ENCODE results near the gene C16orf54. TPM values are rescaled to one million over a fixed set of nuclear protein-coding genes. Genes with fewer than 3 reads are reported as not detected.
A peak's percentile ranks its signal among the peaks of the same experiment; 100 is the strongest.
"Not testable (repeated sequence)": the region's sequence is repeated elsewhere in the genome, so short reads cannot be mapped to it uniquely, and the experiment has no call there.

The C16orf54 gene
- total RNA-seq, 4 donors from 2014 or later = 0.49 to 5.1 (median 0.97) TPM; not detected in 1

DNA sequence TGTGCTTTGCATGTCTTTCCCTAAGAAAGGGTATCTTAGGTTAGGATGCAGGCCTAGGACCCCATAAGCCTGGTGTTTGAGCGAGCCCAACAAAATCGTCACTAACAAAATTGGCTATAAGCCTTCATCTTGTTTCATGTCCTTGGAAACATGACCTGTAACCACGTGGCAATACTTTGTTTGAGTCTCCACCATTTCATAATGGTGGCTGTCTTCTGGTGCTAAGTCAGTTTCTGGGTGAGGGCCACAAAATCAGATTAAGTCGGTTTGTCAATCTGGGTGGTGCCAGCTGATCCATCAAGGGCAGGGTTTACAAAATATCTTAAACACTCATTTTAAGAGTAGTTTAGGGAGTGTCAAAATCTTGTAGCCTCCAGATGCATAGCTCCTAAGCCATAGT is 33.0 kb downstream of the C16orf54 start:
- no peak overlapping the region for H3K4me3 ChIP-seq
- intact Hi-C loops (cut with DNase I; ENCODE audit: low total_unique reads) = no loop called here
- H3K36me3 ChIP-seq = no peaks in the 10 kb centered on the region
- TF ChIP-seq POLR2A (IDR thresholded peaks at IDR 0.05) = no peak
- TF ChIP-seq, protein P1, sequence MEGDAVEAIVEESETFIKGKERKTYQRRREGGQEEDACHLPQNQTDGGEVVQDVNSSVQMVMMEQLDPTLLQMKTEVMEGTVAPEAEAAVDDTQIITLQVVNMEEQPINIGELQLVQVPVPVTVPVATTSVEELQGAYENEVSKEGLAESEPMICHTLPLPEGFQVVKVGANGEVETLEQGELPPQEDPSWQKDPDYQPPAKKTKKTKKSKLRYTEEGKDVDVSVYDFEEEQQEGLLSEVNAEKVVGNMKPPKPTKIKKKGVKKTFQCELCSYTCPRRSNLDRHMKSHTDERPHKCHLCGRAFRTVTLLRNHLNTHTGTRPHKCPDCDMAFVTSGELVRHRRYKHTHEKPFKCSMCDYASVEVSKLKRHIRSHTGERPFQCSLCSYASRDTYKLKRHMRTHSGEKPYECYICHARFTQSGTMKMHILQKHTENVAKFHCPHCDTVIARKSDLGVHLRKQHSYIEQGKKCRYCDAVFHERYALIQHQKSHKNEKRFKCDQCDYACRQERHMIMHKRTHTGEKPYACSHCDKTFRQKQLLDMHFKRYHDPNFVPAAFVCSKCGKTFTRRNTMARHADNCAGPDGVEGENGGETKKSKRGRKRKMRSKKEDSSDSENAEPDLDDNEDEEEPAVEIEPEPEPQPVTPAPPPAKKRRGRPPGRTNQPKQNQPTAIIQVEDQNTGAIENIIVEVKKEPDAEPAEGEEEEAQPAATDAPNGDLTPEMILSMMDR (IDR thresholded peaks at IDR 0.05) = no peak
- H3K27me3 ChIP-seq = no peaks in the 10 kb centered on the region
- no peaks in the 10 kb centered on the region for H3K4me1 ChIP-seq
- H3K27ac ChIP-seq = no peak overlapping the region
- no peak for DNase-seq
- no peaks in the 10 kb centered on the region for H3K9me3 ChIP-seq

DNA sequence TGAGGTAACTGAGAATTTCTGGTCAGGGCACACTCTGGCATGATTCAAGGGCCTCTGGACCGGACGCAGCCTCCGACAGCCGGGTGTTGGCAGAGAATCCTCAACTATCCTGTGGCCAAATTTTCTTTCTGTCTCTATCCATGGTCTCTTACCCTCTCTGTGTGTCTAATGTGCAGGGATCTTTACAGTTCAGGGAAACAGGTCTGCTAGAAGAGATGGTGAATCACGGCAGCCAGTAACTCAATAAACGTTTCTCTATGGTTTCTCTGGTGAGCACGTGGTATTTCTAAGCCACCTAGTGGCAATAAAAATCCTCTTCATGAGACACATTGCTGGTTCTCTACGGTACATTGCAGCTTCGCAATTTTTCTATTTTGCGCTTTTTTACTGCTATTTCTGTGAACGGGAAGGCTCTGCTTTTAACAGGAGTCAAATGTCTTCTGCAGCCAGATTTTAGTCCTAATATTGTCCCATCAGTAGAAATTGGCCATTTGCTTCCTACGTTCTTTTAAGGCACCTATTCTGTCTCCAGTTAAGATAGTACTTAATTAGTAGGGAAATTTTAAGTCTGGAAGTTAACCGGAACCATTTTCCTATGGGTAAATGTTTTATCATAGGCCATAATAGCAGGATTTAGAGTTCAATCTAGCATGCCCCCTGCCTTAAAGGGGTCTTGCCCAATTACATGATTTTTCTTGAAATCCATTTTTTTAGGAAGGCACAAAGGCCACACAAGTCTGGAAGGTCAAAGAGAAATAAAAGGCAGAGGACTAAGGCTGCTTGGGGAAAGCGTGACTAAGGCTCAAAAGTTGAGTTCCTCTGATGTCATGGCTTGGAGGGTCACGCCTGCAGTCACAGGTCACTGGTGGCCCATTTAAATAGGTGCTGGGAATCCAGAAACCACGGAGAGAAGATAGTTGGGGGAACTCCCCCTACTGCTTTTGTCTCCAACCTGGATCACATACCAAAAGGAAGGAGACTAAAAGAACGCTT is 35.3 kb downstream of the C16orf54 start:
- Histone ChIP-seq H3K27ac (no peak overlapping the region), H3K36me3 (no peaks in the 10 kb centered on the region), H3K4me1 (no peaks in the 10 kb centered on the region), H3K27me3 (no peaks in the 10 kb centered on the region), H3K9me3 (no peaks in the 10 kb centered on the region), H3K4me3 (no peak overlapping the region)
- TF ChIP-seq, protein P1 (IDR thresholded peaks at IDR 0.05) = peak; percentile 54 to 74 (median 64)
- TF ChIP-seq POLR2A (IDR thresholded peaks at IDR 0.05) = no peak
- intact Hi-C loops (cut with DNase I; ENCODE audit: low total_unique reads) = no loop called here
- DNase-seq = peak in 1 of 2 donors; percentile 37

DNA sequence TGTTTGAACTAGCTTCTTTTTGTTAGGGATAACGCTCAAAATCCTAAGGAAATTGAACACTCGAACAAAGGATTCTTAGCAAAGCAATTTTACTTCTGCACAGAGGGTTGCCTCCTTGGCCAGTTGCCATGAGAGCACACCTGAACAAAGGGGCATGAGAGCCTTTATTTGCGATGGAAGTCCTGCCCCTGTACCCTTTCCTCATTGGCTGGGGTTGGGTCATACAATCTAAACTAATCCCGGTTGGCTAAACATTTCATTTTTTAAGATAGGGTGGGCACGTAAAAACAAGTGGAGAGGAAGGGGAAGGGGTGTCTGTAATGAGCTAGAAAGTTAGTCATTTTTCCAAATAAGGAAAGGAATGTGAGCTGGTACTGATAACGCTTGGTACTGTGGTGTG is 36.1 kb downstream of the C16orf54 start:
- H3K4me3 ChIP-seq; intact Hi-C loops (cut with DNase I; ENCODE audit: low total_unique reads); DNase-seq: not testable (repeated sequence)

GRCh38 chr16:29708917-29709600 is 36.7 kb downstream of the C16orf54 start:
- Histone ChIP-seq H3K4me3 (no peak overlapping the region), H3K4me1 (no peaks in the 10 kb centered on the region), H3K27me3 (no peaks in the 10 kb centered on the region), H3K36me3 (no peaks in the 10 kb centered on the region), H3K9me3 (no peaks in the 10 kb centered on the region), H3K27ac (no peak overlapping the region)
- DNase-seq = no peak
- intact Hi-C loops (cut with DNase I; ENCODE audit: low total_unique reads) = no loop called here
- TF ChIP-seq, protein P1 (IDR thresholded peaks at IDR 0.05) = no peak
- no peak for TF ChIP-seq POLR2A (IDR thresholded peaks at IDR 0.05)

More for the DNA sequence above, 36.1 kb downstream of the C16orf54 start:
- H3K36me3 ChIP-seq, H3K27me3 ChIP-seq, H3K4me1 ChIP-seq, H3K27ac ChIP-seq, H3K9me3 ChIP-seq: not testable (repeated sequence)

DNA sequence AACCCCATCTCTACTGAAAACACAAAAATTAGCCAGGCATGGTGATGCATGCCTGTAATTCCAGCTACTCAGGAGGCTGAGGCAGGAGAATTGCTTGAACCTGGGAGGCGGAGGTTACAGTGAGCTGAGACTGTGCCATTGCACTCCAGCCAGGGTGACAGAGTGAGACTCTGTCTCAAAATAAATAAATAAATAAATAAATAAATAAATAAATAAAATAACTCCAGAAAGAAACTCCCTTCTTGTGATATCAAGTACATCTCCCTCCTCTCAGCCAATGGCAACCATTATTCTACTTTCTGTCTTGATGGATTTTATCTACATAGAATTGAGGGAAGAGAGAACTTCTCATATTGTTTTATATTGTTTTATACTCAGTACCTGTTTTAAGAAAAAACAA is 38.6 kb downstream of the C16orf54 start:
- H3K9me3 ChIP-seq; H3K27ac ChIP-seq; H3K4me3 ChIP-seq; H3K27me3 ChIP-seq; H3K4me1 ChIP-seq; DNase-seq; intact Hi-C loops (cut with DNase I; ENCODE audit: low total_unique reads); H3K36me3 ChIP-seq: not testable (repeated sequence)

- TF ChIP-seq, protein P1 (IDR thresholded peaks at IDR 0.05) = no peak
- no peak for TF ChIP-seq POLR2A (IDR thresholded peaks at IDR 0.05)
- intact Hi-C loops (cut with DNase I; ENCODE audit: low total_unique reads) = no loop called here
- H3K27me3 ChIP-seq = no peaks in the 10 kb centered on the region
Measured at GRCh38 chr16:29705030-29705429, 40.8 kb downstream of the C16orf54 start.

More at GRCh38 chr16:29705030-29705429, 40.8 kb downstream of the C16orf54 start:
- no peaks in the 10 kb centered on the region for H3K9me3 ChIP-seq
- no peak overlapping the region for H3K27ac ChIP-seq
- no peaks in the 10 kb centered on the region for H3K36me3 ChIP-seq
- no peak for DNase-seq
- no peaks in the 10 kb centered on the region for H3K4me1 ChIP-seq
- no peak overlapping the region for H3K4me3 ChIP-seq
